Common myeloid progenitor, CD34-positive (primary cell): ENCODE data around the gene ADAMTSL5.
"Not testable (repeated sequence)": the region's sequence is repeated elsewhere in the genome, so short reads cannot be mapped to it uniquely, and the experiment has no call there.

Experiments
- CTCF ChIA-PET: fragments of 350-600 bp; sonication (Branson Sonifier 250); formaldehyde crosslinking; loops from one replicate; lab custom pipeline; 2021; ENCODE audit warnings: antibody characterized with exemption; lab: Charles Lee
- POLR2A ChIA-PET: fragments of 350-600 bp; sonication (Branson Sonifier 250); formaldehyde crosslinking; loops from one replicate; lab custom pipeline; 2021; ENCODE audit warnings: antibody characterized with exemption; lab: Charles Lee
- DNase-seq, 3 donors: peaks; one replicate each; pipeline versions ENCODE4 v3.0.0 to v3.0.0-alpha.2; 2013
- H3K27ac ChIP-seq, 2 experiments: 1 replicate in 1 of 2; 2 replicates in 1 of 2; pipeline ENCODE4 v1.7.0; 2013; ENCODE audit warnings: inconsistent platforms in 2 of 2, low read length in 2 of 2, mild to moderate bottlenecking in 2 of 2, low read depth in 1 of 2, moderate library complexity in 1 of 2; ENCODE audit not compliant: severe bottlenecking in 2 of 2, insufficient read depth in 1 of 2, poor library complexity in 1 of 2
- H3K27me3 ChIP-seq, 5 experiments: replicated peaks in 2 of 5; 1 replicate in 3 of 5; 2 replicates in 2 of 5; pipeline versions ENCODE4 v1.6.1 to v1.7.0; 2013; ENCODE audit warnings: low read length in 4 of 5, mild to moderate bottlenecking in 2 of 5, moderate library complexity in 2 of 5, inconsistent platforms in 1 of 5; ENCODE audit not compliant: insufficient read depth in 5 of 5, control insufficient read depth in 4 of 5
- H3K36me3 ChIP-seq, 4 experiments: 1 replicate in 2 of 4; 2 replicates in 2 of 4; pipeline versions ENCODE4 v1.6.1 to v1.7.0; 2013; ENCODE audit warnings: low read length in 3 of 4, control low read depth in 1 of 4, mild to moderate bottlenecking in 1 of 4; ENCODE audit not compliant: control insufficient read depth in 4 of 4, insufficient read depth in 4 of 4
- H3K4me1 ChIP-seq, 4 experiments: 1 replicate in 3 of 4; 2 replicates in 1 of 4; pipeline versions ENCODE4 v1.6.1 to v1.7.1; 2013; ENCODE audit warnings: low read length in 3 of 4, mild to moderate bottlenecking in 3 of 4, control low read depth in 1 of 4, inconsistent platforms in 1 of 4, moderate library complexity in 1 of 4; ENCODE audit not compliant: control insufficient read depth in 4 of 4, insufficient read depth in 4 of 4; ENCODE audit errors: control extremely low read depth in 1 of 4
- H3K4me3 ChIP-seq, 7 experiments: 1 replicate in 4 of 7; 2 replicates in 3 of 7; pipeline versions ENCODE4 v1.5.1 to v1.7.0; 2013; ENCODE audit warnings: mild to moderate bottlenecking in 7 of 7, low read length in 6 of 7, moderate library complexity in 6 of 7, inconsistent platforms in 2 of 7, low read depth in 2 of 7, control low read depth in 1 of 7; ENCODE audit not compliant: insufficient read depth in 4 of 7, control insufficient read depth in 1 of 7; ENCODE audit errors: extremely low read depth in 1 of 7
- H3K9me3 ChIP-seq, 5 experiments: 1 replicate in 4 of 5; 2 replicates in 1 of 5; pipeline versions ENCODE4 v1.6.1 to v1.7.1; 2013; ENCODE audit warnings: low read length in 4 of 5, mild to moderate bottlenecking in 2 of 5, inconsistent platforms in 1 of 5, low read depth in 1 of 5, moderate library complexity in 1 of 5; ENCODE audit not compliant: control insufficient read depth in 4 of 5, insufficient read depth in 2 of 5; ENCODE audit errors: control extremely low read depth in 1 of 5
- WGBS: methylation state at CpG from one replicate; pipeline ENCODE4 v1.1.5; 2013; ENCODE audit not compliant: insufficient coverage; 5-methylcytosine and 5-hydroxymethylcytosine counted together

Gene ADAMTSL5

DNA sequence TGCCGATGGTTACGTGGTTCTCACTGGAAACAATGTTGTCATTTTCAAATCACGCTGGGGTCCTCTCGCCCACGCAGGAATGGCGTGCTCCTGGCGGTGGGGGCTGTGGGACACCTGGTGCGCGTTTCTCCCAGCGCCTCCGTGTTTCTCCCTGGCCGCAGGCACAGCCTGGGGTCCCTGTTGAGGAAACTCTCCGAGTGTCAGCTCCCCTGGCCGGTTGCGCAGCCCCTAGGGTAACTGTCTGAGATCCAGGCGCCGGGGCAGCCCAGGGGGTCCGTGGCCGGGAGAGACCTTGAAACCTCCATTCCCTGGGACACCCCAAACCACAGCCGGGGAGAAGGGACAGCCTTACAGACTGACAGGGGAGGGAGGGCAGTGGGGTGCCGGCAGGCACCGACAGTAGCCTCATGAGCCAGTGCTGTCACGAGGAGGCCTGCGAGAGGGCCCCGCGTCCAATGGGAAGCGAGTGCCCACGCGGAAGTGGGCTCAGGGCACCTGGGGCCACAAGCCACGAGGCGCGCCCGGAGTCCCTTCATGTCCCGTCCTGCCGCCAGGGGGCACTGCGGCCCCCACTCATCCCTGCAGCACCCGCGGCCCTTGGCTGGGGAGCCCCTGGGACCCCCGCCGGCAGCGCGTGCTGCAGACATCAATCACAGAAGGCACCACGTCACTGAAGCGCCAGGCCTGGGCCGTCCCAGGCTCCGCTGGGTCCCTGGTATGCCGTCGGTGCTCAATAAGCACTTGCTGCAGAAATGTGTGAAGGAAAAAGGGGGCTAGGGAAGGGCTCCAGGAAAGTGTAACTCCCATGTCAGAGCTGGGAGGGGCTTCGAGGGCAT is 9.5 kb downstream of the ADAMTSL5 start:
- Histone ChIP-seq H3K4me1 (peaks cover 0 to 19% (median 13%) of the 10 kb centered on the region in 4 experiments), H3K27me3 (peaks cover 0 to 39% (median 7%) of the 10 kb centered on the region in 5 experiments), H3K36me3 (no peaks in the 10 kb centered on the region), H3K4me3 (peak overlapping the region in 1 of 7 experiments; percentile 34), H3K9me3 (no peaks in the 10 kb centered on the region), H3K27ac (no peak overlapping the region)
- WGBS: 7% methylated on average over 49 of the region's 49 CpGs
- peak; percentile 53 to 72 (median 69) for DNase-seq
- ChIA-PET CTCF (interaction anchor here (1.0 kb wide), 1 partner anchor 37 kb away, joined by 3 read pairs; no protein-coding TSS in a partner anchor), POLR2A (no interaction called here)

DNA sequence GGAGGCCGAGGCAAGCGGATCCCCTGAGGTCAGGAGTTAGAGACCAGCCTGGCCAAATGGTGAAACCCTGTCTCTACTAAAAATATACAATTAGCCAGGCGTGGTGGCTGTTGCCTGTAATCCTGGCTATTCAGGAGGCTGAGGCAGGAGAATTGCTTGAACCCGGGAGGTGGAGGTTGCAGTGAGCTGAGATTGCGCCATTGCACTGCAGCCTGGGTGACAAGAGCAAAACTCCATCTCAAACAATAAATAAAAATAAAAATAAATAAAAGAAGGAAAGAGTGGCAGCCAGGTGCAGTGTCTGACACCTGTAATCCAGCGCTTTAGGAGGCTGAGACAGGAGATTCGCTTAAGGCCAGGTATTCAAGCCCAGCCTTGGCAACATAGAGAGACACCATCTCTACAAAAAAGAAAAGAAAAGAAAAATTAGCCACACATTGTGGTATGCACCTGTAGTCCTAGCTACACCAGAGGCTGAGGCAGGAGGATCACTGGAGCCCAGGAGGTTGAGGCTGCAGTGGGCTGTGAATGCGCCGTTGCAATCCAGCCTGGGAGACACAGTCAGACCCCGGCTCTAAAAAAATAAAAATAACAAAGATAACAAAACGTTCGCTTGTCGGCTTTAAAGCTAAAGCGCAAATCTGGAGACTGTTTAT is 10.3 kb downstream of the ADAMTSL5 start:
- 71% methylated on average over 10 of the region's 14 CpGs for whole genome bisulfite sequencing
- no peak for DNase-seq
- Histone ChIP-seq H3K9me3 (no peaks in the 10 kb centered on the region), H3K4me1 (peaks cover 0 to 15% (median 9%) of the 10 kb centered on the region in 4 experiments), H3K36me3 (no peaks in the 10 kb centered on the region), H3K27me3 (peaks cover 0 to 39% (median 7%) of the 10 kb centered on the region in 5 experiments), H3K4me3 (no peak overlapping the region), H3K27ac (no peak overlapping the region)
- ChIA-PET POLR2A (no interaction called here), CTCF (no interaction called here)

DNA sequence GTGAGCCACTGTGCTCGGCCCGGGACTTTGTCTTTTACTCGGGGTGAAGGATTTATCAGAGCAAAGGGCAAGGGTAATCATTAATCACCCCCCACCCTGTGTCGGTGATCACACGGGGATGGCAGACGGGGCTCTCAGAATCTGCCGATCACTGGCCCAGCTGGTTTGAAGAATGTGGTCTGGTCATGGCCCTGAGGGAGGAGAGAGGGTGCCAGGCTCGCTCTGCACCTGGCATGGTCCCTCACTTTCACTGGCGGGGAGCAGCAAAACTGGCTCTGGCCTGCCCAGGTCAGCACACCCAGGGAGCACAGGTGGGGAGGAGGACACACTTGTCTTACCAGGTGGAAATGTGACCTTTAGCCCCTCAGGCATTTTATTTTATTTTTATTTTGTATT is 11.6 kb downstream of the ADAMTSL5 start:
- WGBS: 60% methylated on average over 1 of the region's 9 CpGs
- Histone ChIP-seq H3K4me3 (no peak overlapping the region), H3K27ac (no peak overlapping the region), H3K36me3 (no peaks in the 10 kb centered on the region), H3K4me1 (peaks cover 0 to 11% (median 7%) of the 10 kb centered on the region in 4 experiments), H3K27me3 (peaks cover 0 to 38% (median 7%) of the 10 kb centered on the region in 5 experiments), H3K9me3 (no peaks in the 10 kb centered on the region)
- ChIA-PET CTCF (interaction anchor here (0.9 to 1.5 kb wide), 2 partner anchors 8 to 264 kb away, joined by 3 read pairs; no protein-coding TSS in a partner anchor), POLR2A (no interaction called here)
- no peak for DNase-seq

DNA sequence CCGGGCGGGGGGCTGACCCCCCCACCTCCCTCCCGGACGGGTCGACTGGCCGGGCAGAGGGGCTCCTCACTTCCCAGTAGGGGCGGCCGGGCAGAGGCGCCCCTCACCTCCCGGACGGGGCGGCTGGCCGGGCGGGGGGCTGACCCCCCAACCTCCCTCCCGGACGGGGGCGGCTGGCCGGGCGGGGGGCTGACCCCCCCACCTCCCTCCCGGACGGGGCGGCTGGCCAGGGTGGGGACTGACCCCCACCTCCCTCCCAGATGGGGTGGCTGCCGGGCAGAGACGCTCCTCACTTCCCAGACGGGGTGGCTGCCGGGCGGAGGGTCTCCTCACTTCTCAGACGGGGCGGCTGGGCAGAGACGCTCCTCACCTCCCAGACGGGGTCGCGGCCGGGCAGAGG is 13.6 kb downstream of the ADAMTSL5 start:
- H3K27ac ChIP-seq, H3K36me3 ChIP-seq, H3K4me3 ChIP-seq, CTCF ChIA-PET, DNase-seq, POLR2A ChIA-PET, H3K9me3 ChIP-seq: not testable (repeated sequence)
- H3K4me1 ChIP-seq: peaks cover 0 to 11% (median 7%) of the 10 kb centered on the region in 4 experiments
- 90% methylated on average over 4 of the region's 34 CpGs for WGBS
- H3K27me3 ChIP-seq: peaks cover 0 to 22% (median 7%) of the 10 kb centered on the region in 5 experiments

DNA sequence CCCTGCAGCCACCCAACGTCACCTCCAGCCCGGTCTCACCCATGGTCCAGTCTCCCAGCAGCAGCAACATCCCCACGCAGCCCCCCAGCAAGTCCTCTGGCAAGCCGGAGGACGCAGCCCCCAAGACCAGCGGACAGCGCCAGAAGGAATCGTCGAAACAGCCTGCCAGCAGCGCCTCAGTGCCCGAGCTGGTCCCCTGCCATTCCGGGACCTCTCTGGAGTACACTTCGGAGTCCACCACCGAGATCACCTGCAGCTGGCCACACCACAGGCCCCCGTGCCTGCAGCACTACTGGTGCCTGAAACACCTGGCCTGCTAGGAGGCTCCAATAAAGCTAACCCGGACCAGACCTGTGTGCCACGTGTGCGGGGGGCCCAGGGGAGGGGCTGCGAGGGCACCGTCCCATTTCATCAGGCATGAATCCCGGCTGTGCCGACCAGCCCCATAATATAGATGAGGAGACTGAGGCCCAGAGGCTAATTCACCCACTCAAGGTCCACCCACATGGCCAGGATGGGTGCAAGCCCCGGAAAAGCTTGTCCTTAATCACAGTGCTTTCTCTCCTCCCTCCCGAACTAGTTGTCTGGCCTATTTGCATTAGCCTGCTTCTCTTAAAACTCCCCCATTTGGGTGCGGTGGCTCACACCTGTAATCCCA is 15.1 kb downstream of the ADAMTSL5 start:
- Histone ChIP-seq H3K4me3 (no peak overlapping the region), H3K27ac (no peak overlapping the region), H3K4me1 (no peaks in the 10 kb centered on the region), H3K27me3 (peaks cover 0 to 7% (median 4%) of the 10 kb centered on the region in 5 experiments), H3K9me3 (no peaks in the 10 kb centered on the region), H3K36me3 (no peaks in the 10 kb centered on the region)
- no peak for DNase-seq
- POLR2A ChIA-PET: no interaction called here
- CTCF ChIA-PET: interaction anchor here (0.5 to 0.9 kb wide), 2 partner anchors 54 to 706 kb away, joined by 3 read pairs; no protein-coding TSS in a partner anchor
- 90% methylated on average over 21 of the region's 25 CpGs for WGBS

DNA sequence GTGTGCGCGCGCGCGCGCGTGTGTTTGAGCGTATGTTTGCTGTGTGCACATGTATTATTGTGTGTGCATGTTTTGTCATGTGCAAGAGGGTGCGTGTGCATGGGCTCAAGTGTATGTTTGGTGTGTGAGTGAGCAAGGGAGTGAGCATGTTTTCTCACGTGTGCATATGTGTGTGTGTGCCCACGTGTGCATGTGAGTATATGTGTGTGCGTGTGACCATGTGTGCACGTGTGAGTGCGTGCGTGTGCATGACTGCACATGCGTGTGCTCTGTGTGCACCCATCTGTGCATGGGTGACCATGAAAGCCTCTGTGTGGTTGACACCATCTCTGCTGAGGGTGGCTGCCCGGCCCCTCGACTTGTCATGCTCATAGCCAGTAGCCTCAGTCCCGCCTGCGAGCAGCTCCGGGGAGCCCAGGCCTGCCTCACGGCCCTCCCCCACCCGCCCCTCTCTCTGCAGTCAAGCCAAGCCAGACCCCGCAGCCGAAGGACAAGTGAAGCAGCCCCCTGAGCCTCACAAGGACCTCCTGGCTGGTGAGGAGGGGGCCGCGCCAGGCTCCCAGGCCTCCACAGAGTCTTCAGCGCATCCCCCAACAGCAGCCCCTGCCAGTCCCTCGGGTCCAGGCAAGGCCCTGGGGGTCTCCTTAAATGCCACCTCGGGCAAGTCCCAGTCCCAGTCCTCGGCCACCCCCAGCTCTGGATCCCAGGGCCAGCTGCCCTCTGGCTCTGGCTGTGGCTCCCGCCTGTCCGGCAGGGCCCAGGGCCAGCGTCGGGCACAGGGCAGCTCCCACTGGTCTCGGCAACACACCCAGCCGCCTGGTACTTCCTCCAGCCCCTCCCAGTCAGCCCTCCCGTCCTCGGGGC is 15.9 kb downstream of the ADAMTSL5 start:
- CTCF ChIA-PET: interaction anchor here (0.5 to 0.9 kb wide), 2 partner anchors 53 to 706 kb away, joined by 3 read pairs; no protein-coding TSS in a partner anchor
- 91% methylated on average over 29 of the region's 39 CpGs for WGBS
- POLR2A ChIA-PET: no interaction called here
- no peaks in the 10 kb centered on the region for H3K9me3 ChIP-seq
- no peak overlapping the region for H3K27ac ChIP-seq
- no peak for DNase-seq
- H3K36me3 ChIP-seq: no peaks in the 10 kb centered on the region
- H3K4me1 ChIP-seq: no peaks in the 10 kb centered on the region
- peaks cover 0 to 6% (median 2%) of the 10 kb centered on the region in 5 experiments for H3K27me3 ChIP-seq
- H3K4me3 ChIP-seq: no peak overlapping the region
